GM19455 (cell line): ENCODE results near the gene ATP6V1B1.

Experiments
- ATAC-seq: cut with Tn5 transposase; IDR thresholded peaks from one replicate; pipeline ENCODE4 v1.9.1; 2021; ENCODE audit not compliant: unreplicated experiment

ATP6V1B1 gene

DNA sequence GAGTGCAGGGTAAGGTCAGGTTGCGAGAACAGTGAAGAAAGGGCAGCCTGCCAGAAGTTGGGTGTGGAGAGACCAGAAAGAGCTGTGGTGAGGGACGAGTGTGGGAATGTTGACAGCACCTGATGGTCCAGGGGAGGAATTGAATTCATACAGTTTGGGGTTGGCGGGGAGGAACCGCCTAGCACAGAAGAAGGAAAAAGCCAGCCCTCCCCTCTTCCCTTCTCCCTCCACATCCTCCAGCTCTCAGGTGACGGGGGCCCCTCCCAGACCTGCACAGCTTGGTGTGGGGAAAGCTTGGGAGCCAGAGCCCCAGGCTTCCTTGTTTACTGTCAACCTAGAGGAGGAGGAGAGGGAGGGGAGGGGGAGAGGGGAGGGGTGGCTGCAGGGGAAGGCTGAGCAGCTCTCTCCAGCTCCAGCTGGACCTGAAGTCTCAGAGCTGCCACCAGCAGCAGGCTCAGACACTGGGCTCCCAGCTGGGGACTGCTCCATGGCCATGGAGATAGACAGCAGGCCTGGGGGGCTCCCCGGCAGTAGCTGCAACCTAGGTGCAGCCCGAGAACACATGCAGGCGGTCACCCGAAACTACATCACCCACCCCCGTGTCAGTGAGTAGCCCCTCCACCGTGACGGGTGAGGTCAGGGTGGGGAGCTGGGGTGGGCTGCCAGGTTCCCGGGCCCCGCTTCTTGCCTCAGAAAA is at the start of gene ATP6V1B1:
Gene ATP6V1B1, plus strand, starts transcription at position 433 of the 697 bp plus-strand sequence. Its CDS starts 55 bp downstream, at position 488.
- no peak for ATAC-seq

DNA sequence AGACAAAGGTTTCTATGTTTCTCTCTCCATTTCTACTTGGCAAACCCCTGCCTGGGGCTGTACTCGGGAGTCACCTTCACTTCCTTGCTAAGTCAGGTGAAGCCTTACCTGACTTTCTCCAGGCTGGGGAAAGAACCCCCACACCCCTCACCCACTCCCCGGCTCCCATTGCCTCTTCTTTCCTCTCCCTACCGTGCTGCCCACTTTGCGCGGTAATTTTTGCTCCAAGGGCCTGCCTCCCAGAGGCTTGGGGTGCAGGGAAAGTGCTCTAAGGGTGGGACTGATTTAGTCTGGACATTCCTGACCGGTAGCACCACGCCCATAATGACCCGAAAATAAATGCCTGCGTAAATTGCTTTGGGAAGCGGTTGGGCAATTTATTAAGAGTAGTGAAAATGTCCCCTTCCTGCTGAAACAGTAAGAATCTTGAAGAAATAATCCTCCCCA is 49.1 kb upstream of the ATP6V1B1 start:
- ATAC-seq, result no peak

DNA sequence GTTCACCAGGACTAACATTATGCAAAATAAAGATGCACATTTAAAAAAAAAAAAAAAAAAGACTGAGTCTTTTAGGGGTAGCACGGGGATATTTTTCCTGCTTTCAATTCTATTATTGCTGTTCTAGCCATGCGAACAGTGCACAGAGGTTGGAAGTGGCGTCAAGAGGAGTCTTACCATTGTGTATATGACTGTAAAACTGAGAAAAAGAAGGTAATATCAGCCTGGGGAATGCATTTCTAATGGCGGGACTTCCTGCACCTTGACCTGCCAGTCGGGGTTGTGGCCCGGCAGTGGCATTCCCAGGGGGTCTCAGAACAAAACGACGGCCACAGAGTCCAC is 48.5 kb upstream of the ATP6V1B1 start:
- no peak for ATAC-seq

DNA sequence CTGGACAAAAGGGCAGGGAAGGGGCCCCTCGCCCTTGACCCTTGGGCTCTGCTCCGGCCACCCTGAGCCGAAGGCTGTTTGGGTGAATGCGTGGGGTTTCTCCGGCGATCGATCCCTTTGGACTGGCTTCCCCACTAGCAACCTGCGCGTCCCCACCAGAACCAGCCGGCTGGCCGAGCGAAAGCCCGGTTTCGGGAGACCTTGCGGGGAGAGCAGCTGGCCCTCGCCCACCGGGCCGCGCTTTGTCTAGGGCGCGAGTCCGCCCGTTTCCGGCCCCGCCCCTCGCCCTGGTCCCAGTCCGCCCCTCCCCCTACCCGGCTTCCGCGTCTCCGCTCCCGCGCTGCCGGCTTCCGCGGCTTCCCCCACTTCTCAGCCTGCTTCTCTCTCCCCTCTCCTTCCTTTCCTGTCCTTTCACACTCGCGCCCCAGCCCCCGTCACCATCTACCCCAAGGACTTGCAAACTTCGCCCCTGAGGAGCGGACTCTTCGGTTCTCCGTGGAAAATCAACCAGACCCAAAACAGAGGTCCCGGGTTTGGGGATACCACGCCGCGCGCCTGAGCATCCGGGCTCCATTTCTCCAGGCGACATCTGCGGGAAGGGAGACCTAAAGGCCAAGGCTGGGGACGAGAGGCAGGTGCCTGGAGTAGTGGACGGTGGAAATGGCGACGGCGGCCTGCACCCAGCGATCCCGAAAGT is 48.0 kb upstream of the ATP6V1B1 start:
- no peak for ATAC-seq

DNA sequence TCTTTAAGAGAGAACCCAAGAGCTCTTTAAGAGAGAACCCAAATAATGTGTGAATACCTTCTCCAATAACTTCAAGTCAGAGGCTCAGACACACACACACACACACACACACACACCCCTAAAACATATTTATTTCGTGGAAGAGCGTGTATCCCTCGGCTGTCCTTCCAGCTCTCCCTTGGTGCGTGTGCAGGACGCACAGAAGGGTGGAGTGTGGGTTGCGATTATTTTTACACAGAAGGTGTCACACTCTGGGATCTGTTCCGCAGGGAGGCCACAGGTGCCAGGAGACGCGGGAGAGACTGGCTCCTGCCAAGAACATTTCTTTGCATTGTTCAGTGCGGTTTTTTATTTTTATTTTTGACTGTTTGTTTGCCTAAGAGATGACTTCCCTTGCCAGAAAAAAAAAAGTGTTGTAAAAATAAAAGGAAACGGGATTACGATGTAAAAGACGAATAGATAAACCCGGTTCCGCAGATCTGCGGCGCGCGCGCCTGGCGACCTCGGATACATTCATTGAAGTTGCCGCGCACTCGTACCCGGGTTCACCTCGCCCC is 47.3 kb upstream of the ATP6V1B1 start:
- no peak for ATAC-seq

DNA sequence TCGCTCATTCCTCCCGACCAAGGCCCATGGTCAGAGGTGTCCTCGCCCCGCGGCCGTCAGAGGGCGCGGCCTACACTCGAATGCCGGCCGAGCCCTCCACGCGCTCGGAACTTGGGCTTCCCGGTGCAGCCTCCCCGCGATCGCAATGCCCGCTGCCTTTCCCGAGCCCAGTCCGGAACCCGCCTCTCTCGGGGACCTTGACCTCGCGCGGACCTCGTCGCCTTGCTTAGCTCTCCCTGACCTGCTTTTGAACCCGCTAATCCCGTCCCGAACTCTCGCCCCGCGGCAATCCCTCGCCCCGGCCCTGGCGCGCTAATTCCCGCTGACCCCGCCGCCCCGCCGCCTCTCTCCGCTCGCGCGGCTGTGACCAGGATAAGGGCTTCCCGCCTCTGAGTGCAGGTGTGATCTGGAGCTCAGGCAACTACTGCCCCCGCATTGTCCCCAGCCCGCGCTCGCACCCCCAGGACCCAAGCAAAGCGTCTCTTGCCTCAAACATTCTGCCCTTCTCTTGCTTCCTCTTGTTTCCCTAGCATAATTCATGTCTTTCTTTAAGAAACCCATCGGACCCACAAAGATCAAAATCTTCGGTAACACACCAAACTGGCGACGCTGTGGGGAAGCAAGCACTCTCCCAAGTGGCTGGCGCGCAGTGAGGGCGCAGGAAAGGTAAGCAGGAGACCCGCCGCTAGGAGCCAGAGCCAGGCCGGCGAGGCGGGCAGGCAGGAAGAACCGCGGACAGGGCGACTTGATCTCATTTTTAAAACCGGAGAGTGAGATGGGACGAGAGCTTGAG is 46.6 kb upstream of the ATP6V1B1 start:
- no peak for ATAC-seq

DNA sequence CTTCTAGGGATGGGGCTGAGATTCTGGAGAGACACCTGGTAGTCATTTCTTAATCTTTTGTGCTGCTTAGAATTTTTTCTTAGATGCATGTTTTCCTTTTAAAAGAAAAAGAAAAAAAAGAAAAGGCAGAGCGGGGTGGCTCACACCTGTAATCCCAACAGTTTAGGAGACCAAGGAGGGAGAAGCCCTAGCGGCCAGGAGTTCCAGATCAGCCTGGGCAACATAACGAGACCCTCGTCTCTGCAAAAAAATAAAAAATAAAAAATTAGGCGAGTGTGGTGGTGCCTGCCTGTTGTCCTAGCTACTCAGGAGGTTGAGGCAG is 46.0 kb upstream of the ATP6V1B1 start:
- ATAC-seq, result no peak

DNA sequence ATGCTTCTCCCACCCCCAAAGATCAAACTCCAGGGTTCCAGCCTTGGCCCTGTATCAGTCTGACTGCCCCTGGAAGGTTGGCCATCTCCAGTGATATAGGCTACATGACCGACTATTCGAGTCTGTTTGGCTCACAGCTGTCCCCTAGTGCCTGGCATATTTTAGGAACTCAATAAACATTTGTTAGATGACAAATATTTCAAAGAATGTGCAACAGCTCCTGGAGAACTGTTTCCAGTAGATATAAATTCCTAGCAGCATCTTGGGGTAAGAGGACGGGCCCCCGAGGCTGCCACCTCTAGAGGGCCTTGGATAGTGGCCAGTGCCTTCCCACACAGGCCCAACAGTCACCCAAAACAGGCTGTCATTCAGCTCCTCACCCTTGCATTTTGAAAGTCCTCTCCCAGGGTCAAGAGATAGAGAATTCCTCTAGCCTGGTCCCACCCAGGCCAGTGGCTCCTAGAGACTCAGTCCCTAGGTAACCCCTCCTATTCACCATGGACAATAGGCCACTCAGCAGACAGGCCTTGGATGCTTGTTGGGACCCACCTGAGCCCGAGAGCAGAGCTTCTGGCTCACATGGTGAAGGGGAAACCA is 45.1 kb upstream of the ATP6V1B1 start:
- ATAC-seq, result no peak

DNA sequence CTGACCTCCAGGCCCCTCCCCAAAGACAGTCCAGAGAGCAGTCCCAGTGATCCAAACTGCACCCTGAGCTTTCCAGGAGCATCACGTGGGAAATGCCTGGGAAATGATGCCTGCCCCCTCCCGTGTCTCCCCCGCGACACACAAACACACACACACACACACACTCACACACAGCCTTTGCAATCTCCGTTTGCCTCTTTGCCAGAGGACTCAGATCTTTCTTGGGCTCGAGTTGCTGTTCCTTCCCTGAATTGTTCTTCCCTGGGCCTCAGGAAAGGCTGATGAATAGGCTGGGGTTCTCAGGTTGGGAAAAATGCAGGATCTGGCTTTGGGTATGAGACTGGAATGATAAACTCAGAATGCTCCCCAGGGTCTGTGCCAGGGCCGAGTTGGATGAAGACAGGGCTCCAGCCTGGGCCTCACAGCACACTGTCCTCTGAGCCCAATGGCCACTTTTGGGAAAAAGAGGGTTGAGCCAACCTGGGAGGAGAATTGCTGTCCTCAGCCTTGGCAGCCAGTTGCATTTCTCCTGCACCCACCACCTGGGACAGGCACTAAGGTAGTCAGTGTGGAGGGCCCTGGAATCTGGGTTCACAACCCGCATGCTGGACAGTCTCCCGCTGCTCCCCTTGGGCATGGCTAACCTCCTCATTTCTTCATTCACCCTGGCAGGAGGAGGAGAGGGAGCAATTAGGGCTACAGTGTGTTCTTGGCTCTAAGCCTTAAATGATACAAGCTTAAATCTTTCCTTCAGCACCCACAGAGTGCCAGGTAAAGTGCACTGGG is 43.9 kb upstream of the ATP6V1B1 start:
- no peak for ATAC-seq

DNA sequence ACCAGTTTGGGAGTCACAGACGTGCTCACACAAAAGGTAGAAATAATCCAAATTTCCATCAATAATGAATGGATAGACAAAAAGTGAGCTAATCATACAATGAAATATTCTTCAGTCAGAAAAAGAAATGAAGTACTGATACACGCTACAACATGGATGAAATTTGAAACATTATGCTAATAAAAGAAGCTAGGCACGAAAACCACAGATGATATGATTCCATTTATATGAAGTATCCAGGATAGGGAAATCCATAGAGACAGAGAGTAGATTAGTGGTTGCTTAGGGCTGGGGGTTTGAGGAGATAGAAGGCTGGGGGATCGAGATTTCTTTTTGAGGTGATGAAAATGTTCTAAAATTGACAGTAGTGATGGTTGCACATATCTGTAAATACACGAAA is 43.0 kb upstream of the ATP6V1B1 start:
- ATAC-seq, result no peak

DNA sequence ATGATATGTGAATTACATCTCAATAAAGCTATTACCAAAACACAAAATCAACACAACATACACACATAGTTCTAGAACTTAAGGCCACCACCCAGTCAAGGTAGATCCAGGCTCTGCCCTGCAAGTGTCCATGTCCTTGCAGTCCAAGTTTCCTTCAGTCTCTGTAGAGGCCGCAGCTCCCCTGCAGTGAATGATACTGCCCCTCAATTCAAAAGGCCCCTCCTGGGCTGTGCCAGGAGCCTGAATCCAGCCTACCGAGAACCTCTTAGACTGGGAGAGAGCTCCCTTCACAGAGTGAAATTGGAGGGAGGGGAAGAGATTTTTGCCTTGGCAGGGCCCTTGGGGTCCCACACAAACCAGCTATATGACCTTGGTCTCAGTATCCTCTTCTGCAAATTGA is 42.5 kb upstream of the ATP6V1B1 start:
- no peak for ATAC-seq

DNA sequence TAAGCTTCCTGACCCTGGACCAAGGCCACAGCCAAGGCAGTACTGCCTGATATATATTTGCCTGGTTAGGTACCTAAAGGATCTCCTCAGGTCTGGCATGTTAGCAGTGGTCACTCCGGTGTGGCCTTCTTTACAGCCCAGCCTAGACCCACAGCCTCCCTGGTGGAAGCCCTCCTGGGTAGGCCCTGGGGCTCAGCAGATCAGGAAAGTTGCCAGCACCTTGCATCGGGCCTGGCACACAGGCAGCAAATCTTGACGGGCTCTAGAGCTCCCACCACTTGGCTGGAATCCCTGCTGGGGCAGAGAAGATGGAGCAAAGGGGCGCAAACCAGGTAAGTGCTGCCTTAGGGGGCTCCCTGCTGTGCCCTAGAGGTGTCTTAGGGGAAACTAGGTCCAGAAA is 40.9 kb upstream of the ATP6V1B1 start:
- no peak for ATAC-seq

DNA sequence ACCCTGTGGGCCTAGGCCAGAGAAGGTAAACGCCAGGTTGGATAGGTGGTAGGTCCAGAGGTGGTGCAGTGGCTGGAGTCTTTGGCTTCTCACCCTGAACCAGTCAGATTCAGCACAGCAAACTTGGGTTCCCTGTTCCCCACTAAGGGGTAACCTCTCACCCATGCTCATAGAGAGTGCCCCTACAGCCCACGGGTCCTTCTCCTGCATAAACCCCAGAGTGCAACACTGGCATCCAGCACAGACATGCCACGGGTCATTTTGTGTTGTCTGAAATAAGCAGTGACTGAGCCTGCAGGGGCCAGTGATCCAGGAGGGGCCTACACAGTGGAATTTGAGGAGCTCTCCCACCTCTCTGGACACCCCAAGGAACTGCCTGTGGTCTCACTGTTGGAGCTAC is 40.5 kb upstream of the ATP6V1B1 start:
- ATAC-seq, result no peak

DNA sequence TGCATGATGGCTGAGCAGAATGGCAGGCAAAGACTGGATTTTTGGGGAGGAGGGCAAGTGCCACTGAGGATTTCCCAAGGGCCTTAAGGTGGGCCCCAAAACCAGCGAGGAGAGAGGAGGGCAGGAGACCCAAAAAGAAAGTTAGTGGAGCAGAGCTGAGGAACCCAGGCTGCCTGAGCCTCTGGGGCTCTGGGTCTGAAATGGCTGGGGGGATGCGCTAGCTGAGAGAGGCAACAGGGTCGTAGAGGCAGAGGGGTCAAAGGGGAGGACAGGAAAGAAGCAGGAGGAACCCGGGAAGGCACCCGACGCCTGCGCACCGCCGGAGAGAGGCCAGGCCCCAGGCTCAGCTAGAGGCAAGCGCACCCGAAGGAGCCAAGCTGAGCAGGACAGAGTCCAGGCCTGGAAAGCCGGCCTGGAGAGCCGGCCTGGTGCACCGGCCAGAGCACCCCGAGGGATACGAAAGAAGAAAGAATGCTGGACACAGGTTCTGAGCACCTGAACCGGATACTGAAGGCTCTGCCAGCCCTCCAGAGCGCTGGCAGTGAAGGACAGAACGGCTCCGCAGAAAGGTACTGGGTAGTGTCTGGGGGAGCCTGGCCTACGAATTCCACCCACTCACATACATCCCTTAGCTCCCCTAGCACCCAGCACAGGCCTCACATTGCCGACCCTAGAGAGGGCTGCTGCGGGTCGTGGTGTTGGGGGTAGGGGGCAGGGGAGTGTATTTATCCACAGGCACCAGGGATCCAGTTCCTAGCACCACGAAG is 39.5 kb upstream of the ATP6V1B1 start:
- ATAC-seq, result no peak

DNA sequence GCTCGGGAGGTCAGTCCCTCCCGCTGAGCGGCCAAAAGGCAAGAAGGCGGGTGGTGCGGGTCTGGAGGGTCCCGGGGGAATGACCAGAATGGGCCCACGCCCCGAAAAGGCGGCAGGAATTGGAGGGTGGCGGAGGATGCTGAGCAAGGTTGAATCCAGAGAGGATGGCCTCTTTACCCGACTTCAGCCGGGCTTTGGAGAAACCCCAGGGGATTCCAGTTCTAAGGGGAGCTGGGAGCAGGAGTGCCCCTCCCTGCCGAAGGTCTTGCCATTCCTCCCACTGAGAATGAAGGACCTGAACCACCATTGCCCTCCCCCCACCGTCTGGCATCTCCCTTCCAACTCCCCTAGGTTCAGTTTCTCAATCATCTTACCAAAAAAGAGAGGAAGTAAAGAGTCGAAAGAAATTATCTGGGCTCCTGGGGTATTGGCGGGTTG is 38.9 kb upstream of the ATP6V1B1 start:
- ATAC-seq, result no peak

DNA sequence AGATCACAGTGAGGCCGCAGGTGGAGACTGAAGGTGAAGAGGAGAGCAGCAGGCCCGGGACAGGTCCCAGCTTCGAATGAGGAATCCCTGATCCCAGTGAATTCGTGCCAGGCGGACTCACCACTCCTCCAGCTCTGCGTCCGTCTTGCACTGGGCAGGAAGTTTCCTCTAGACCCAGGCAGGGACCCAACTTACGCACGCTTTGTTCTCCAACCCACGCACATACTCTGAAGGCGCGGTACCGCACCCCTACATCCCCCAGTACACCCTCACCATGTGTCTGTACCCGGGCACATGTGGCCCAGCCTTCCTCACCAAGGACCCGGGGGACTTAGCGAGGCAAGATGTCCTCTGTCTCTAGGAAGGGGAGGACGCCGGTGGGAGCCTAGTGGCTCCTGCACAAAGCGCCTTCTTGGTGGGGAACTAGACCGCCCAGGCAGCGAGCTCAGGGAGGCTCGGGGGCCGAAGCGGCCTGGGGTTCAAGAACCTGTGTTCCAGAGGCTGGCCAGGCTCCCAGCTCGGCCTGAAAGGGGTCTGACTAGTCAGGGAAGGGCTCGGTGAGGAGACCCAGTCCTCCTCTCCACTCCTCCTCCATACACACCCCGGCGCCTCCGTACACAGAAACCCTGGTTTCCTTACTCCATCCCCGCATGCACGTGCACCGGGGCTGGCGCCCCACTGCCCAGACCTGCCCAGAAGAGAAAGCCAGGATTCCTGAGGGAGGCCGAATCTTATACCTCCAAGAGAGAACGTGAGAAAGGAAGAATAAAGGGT is 38.3 kb upstream of the ATP6V1B1 start:
- ATAC-seq, result no peak

DNA sequence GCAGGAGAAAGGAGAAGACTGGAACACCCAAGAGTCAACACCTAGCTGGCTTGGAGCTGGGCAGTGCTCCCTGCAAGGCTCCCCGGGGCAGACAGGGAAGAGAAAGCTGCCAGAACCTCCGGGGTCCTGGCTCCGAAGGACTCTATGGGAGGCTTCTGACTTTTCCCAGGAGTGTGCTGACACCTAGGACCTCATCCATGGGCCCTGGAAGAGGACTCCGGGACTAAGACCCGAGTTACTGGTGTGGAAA is 37.8 kb upstream of the ATP6V1B1 start:
- no peak for ATAC-seq

DNA sequence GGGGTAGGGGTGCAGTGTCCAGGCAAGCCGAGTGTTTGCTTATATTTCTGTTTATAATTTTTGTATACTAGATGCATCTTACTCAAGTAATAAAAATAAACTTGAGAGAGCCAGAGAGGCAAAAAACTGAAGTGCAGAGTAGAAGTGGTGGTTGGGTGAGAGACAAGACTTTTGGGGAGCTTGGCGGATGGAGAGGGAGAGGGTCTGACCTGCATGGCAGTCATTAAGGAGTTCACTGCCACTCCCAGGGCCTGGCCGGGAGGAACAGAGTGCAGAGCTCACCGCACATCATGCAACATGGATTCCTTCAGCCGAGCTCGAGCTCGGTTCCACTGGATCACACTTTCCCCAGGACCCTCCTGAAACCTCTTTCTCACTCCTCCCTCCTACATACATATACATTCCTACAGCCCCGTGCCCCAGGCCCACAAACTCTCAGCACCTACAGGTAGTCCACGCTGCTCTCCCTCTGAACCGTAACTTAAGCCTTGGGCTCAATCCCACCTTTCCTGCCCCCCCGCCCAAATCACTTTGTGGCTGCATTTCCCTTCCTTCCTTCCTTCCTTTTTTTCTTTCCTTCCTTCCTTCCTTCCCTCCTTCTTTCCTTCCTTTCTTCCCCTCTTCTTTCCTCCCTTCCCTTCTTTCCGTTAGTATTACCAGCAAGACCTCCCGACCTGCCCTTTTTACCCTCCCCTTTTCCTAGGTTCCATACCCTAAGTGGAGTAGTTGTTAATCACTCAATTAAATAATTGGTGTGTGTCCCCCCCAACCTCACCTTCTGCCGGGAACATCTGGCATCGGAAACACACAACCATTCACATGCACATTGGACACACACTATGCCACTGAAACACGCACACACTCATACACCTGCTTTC is 37.1 kb upstream of the ATP6V1B1 start:
- no peak for ATAC-seq
